Prostate gland (tissue), 2 donors: Measurements from ENCODE around the gene PTPN14. TPM values are rescaled to one million over a fixed set of nuclear protein-coding genes. Genes with fewer than 3 reads are reported as not detected.

Source experiments
- DNase-seq: peaks from one replicate; pipeline ENCODE4 v3.0.0-alpha.2; 2019; ENCODE audit warnings: low spot score
- H3K27ac ChIP-seq, 2 donors: fragments of 200-600 bp; sonication (generic); 2 replicates each; pipeline ENCODE4 v1.5.1; 2017 to 2019
- H3K27me3 ChIP-seq: fragments of 200-600 bp; sonication (generic); replicated peaks from 2 replicates; pipeline ENCODE4 v1.5.1; 2019; ENCODE audit not compliant: insufficient read depth
- H3K36me3 ChIP-seq, 2 donors: fragments of 200-600 bp; sonication (generic); 1 replicate in 1 of 2; 2 replicates in 1 of 2; pipeline versions ENCODE4 v1.5.1 to v1.8.1; 2017 to 2019
- H3K4me1 ChIP-seq: fragments of 200-600 bp; sonication (generic); replicated peaks from 2 replicates; pipeline ENCODE4 v1.5.1; 2019
- H3K4me3 ChIP-seq, 2 donors: fragments of 200-600 bp; sonication (generic); 2 replicates each; pipeline ENCODE4 v1.5.1; 2017 to 2019
- H3K9me3 ChIP-seq: fragments of 200-600 bp; sonication (generic); 2 replicates; pipeline ENCODE4 v1.5.1; 2017
- CTCF ChIP-seq, 4 experiments: fragments of 200-600 bp in 2 of 4; fragments of 450-650 bp in 2 of 4; sonication (generic) in 2 of 4; IDR thresholded peaks; 1 replicate in 3 of 4; 2 replicates in 1 of 4; pipeline ENCODE4 v1.5.1; 2016 to 2019; ENCODE audit warnings: antibody characterized with exemption in 4 of 4, mild to moderate bottlenecking in 2 of 4, moderate library complexity in 2 of 4
- POLR2A ChIP-seq: fragments of 450-650 bp; IDR thresholded peaks from one replicate; pipeline ENCODE4 v1.6.1; 2016; ENCODE audit warnings: antibody characterized with exemption, mild to moderate bottlenecking
- POLR2AphosphoS5 ChIP-seq: sonication (generic); formaldehyde crosslinking; IDR thresholded peaks from one replicate; pipeline ENCODE4 v1.6.1; 2017; ENCODE audit warnings: antibody characterized with exemption
- WGBS: methylation state at CpG from one replicate; pipeline ENCODE4 v1.1.5; 2018; 5-methylcytosine and 5-hydroxymethylcytosine counted together
- intact Hi-C: fragments of 100-400 bp; cut with DNase I; formaldehyde crosslinking; loops from one replicate; pipeline ENCODE4 v1.14.2; 2022
- total RNA-seq, 2 donors: library from RNA; depleted of rRNA; stranded (reverse); fragments of >200 nt; gene quantifications; one replicate each; pipeline ENCODE4 v1.1.0, GENCODE V29; 2016

The PTPN14 gene
- total RNA-seq, 2 donors from 2014 or later = 36.6 to 54.0 TPM

GRCh38 chr1:214516434-214517326 lies 34.7 kb downstream of the PTPN14 start:
- no peak for DNase-seq
- Histone ChIP-seq H3K9me3 (no peaks in the 10 kb centered on the region), H3K4me3 (no peak overlapping the region), H3K27ac (no peak overlapping the region), H3K27me3 (no peaks in the 10 kb centered on the region), H3K4me1 (no peaks in the 10 kb centered on the region), H3K36me3 (no peaks in the 10 kb centered on the region)
- intact Hi-C loops = no loop called here
- WGBS = 66% methylated on average over 6 of the region's 6 CpGs
- TF ChIP-seq POLR2AphosphoS5 = peak; percentile 55
- no peak for TF ChIP-seq CTCF (IDR thresholded peaks at IDR 0.05)

- Histone ChIP-seq H3K27me3 (no peaks in the 10 kb centered on the region), H3K27ac (no peak overlapping the region), H3K9me3 (no peaks in the 10 kb centered on the region), H3K4me3 (no peak overlapping the region), H3K4me1 (no peaks in the 10 kb centered on the region), H3K36me3 (no peaks in the 10 kb centered on the region)
- no peak for TF ChIP-seq POLR2AphosphoS5
- TF ChIP-seq CTCF (IDR thresholded peaks at IDR 0.05) = no peak
- TF ChIP-seq POLR2A = no peak
- intact Hi-C loops = no loop called here
- WGBS = 62% methylated on average over 3 of the region's 3 CpGs
- no peak for DNase-seq
Observed at GRCh38 chr1:214515544-214516433, 35.6 kb downstream of the PTPN14 start.

GRCh38 chr1:214514819-214515383 lies 36.5 kb downstream of the PTPN14 start:
- Histone ChIP-seq H3K27me3 (no peaks in the 10 kb centered on the region), H3K27ac (no peak overlapping the region), H3K4me1 (no peaks in the 10 kb centered on the region), H3K36me3 (no peaks in the 10 kb centered on the region), H3K9me3 (no peaks in the 10 kb centered on the region), H3K4me3 (no peak overlapping the region)
- TF ChIP-seq POLR2AphosphoS5 (no peak), POLR2A (no peak), CTCF (IDR thresholded peaks at IDR 0.05) (no peak)
- no peak for DNase-seq
- intact Hi-C loops = no loop called here
- WGBS = 61% methylated on average over 8 of the region's 8 CpGs

- TF ChIP-seq POLR2AphosphoS5 (no peak), POLR2A (no peak), CTCF (IDR thresholded peaks at IDR 0.05) (no peak)
- DNase-seq = no peak
- Histone ChIP-seq H3K9me3 (no peaks in the 10 kb centered on the region), H3K36me3 (no peaks in the 10 kb centered on the region), H3K27me3 (no peaks in the 10 kb centered on the region), H3K27ac (no peak overlapping the region), H3K4me3 (no peak overlapping the region), H3K4me1 (no peaks in the 10 kb centered on the region)
- WGBS = 59% methylated on average over 9 of the region's 9 CpGs
- intact Hi-C loops = no loop called here
Observed at GRCh38 chr1:214514032-214514818, 37.2 kb downstream of the PTPN14 start.
